H1 (cell line): Measurements from ENCODE around the gene TGFBR1. TPM values are rescaled to one million over a fixed set of nuclear protein-coding genes. Genes with fewer than 3 reads are reported as not detected.

ENCODE experiments used
- CHD1 ChIP-seq: IDR thresholded peaks from 2 replicates; pipeline ENCODE4 v1.6.1; 2012; ENCODE audit warnings: low read depth, low read length, improper control_type of control experiment
- KDM1A ChIP-seq: fragments of 200-600, 300-600 bp; sonication (generic); IDR thresholded peaks from 2 replicates; pipeline ENCODE4 v1.7.1; 2016; ENCODE audit warnings: mild to moderate bottlenecking, low read length, borderline replicate concordance
- polyA plus RNA-seq, 7 experiments: library from polyadenylated mRNA; depleted of rRNA in 3 of 7; stranded (reverse) in 5 of 7; unstranded in 2 of 7; fragments of >200 nt in 5 of 7; fragments of 200-250 nt in 2 of 7; gene quantifications; 1 replicate in 5 of 7; 2 replicates in 1 of 7; 4 replicates in 1 of 7; pipeline versions ENCODE4 v1.2.1 to v1.2.3, GENCODE V29; 2011 to 2013; ENCODE audit warnings: missing spikeins in 2 of 7, mixed read lengths in 2 of 7
- total RNA-seq: library from RNA; stranded (reverse); fragmentation: NEBNext Ultra II Directional; extraction: Animal tissue kit (Norgen Biotek cat#: 25700); gene quantifications from 2 replicates; pipeline ENCODE4 v1.2.1, GENCODE V29; 2021
- TF ChIP-seq, protein P1 (sequence below): fragments of 300-600 bp; sonication (generic); IDR thresholded peaks from 2 replicates; pipeline ENCODE4 v1.7.1; 2012; ENCODE audit warnings: low read length, moderate library complexity, mild to moderate bottlenecking, inconsistent platforms; ENCODE audit not compliant: insufficient replicate concordance

TGFBR1 gene
- total and polyA plus RNA-seq, 2 of the 8 experiments (the other 6 are each of a cell fraction or from before 2014, with no cell fraction given) = 16.8 to 52.4 TPM

DNA sequence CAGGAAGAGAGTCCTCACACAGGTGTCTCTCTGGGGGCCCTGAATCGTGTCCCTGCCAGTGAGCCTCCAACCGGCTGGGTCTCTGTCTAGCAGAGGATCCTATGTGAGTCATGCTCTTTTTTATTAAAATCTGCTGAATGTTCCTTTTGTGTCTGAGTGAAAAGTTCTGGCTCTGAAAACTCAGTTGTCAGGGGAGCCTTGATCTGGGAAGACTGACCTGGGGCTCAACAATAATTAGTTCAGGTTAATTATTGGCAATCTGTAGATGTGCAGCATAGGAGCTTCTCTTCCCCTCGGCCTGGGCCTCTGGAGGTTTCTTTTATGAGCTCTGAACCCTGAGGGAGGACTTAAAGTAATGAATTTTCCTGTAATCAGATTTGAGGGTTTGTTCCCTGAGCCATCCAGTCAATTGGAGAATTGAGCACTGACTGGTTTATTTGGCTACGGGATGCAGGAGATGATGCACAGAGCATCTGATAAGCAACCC, 71.7 kb downstream of the TGFBR1 start (continued):
- TF ChIP-seq, protein P1, sequence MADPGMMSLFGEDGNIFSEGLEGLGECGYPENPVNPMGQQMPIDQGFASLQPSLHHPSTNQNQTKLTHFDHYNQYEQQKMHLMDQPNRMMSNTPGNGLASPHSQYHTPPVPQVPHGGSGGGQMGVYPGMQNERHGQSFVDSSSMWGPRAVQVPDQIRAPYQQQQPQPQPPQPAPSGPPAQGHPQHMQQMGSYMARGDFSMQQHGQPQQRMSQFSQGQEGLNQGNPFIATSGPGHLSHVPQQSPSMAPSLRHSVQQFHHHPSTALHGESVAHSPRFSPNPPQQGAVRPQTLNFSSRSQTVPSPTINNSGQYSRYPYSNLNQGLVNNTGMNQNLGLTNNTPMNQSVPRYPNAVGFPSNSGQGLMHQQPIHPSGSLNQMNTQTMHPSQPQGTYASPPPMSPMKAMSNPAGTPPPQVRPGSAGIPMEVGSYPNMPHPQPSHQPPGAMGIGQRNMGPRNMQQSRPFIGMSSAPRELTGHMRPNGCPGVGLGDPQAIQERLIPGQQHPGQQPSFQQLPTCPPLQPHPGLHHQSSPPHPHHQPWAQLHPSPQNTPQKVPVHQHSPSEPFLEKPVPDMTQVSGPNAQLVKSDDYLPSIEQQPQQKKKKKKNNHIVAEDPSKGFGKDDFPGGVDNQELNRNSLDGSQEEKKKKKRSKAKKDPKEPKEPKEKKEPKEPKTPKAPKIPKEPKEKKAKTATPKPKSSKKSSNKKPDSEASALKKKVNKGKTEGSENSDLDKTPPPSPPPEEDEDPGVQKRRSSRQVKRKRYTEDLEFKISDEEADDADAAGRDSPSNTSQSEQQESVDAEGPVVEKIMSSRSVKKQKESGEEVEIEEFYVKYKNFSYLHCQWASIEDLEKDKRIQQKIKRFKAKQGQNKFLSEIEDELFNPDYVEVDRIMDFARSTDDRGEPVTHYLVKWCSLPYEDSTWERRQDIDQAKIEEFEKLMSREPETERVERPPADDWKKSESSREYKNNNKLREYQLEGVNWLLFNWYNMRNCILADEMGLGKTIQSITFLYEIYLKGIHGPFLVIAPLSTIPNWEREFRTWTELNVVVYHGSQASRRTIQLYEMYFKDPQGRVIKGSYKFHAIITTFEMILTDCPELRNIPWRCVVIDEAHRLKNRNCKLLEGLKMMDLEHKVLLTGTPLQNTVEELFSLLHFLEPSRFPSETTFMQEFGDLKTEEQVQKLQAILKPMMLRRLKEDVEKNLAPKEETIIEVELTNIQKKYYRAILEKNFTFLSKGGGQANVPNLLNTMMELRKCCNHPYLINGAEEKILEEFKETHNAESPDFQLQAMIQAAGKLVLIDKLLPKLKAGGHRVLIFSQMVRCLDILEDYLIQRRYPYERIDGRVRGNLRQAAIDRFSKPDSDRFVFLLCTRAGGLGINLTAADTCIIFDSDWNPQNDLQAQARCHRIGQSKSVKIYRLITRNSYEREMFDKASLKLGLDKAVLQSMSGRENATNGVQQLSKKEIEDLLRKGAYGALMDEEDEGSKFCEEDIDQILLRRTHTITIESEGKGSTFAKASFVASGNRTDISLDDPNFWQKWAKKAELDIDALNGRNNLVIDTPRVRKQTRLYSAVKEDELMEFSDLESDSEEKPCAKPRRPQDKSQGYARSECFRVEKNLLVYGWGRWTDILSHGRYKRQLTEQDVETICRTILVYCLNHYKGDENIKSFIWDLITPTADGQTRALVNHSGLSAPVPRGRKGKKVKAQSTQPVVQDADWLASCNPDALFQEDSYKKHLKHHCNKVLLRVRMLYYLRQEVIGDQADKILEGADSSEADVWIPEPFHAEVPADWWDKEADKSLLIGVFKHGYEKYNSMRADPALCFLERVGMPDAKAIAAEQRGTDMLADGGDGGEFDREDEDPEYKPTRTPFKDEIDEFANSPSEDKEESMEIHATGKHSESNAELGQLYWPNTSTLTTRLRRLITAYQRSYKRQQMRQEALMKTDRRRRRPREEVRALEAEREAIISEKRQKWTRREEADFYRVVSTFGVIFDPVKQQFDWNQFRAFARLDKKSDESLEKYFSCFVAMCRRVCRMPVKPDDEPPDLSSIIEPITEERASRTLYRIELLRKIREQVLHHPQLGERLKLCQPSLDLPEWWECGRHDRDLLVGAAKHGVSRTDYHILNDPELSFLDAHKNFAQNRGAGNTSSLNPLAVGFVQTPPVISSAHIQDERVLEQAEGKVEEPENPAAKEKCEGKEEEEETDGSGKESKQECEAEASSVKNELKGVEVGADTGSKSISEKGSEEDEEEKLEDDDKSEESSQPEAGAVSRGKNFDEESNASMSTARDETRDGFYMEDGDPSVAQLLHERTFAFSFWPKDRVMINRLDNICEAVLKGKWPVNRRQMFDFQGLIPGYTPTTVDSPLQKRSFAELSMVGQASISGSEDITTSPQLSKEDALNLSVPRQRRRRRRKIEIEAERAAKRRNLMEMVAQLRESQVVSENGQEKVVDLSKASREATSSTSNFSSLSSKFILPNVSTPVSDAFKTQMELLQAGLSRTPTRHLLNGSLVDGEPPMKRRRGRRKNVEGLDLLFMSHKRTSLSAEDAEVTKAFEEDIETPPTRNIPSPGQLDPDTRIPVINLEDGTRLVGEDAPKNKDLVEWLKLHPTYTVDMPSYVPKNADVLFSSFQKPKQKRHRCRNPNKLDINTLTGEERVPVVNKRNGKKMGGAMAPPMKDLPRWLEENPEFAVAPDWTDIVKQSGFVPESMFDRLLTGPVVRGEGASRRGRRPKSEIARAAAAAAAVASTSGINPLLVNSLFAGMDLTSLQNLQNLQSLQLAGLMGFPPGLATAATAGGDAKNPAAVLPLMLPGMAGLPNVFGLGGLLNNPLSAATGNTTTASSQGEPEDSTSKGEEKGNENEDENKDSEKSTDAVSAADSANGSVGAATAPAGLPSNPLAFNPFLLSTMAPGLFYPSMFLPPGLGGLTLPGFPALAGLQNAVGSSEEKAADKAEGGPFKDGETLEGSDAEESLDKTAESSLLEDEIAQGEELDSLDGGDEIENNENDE = no peak
- TF ChIP-seq CHD1 (no peak), KDM1A (no peak)
- TF ChIP-seq, all 59 proteins: peak for 0
